Loucy (cell line): ENCODE results near the gene OR4K1.

Source experiments
- CTCF ChIP-seq: fragments of 200-600 bp; sonication (generic); conservative IDR thresholded peaks from 2 replicates; pipeline ENCODE4 v1.5.1; 2014; ENCODE audit warnings: mild to moderate bottlenecking, antibody characterized with exemption, low read length
- EZH2phosphoT487 ChIP-seq: fragments of 200-600 bp; IDR thresholded peaks from 2 replicates; pipeline ENCODE4 v1.6.1; 2018; ENCODE audit warnings: antibody characterized with exemption, mild to moderate bottlenecking, moderate library complexity, borderline replicate concordance

DNA sequence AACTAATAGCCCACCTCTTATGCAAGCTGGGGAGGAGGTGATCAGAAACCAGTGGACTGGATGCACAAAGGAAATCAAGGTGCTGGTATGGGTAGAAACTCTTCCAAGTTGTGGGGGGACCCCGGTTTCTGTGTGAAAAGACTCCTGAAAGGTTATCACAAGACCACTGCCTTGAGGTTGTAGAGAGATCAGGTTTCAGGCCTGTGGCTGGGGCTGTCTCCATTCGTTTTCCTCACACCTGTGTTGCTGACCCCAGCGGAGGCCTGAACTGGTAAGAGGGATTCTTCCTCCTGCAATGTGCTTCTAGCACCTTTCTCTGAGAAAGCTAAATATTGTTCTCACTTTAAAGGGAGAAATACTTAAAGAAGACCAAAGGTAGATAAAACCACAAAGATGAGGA lies 19.6 kb upstream of the OR4K1 start:
- TF ChIP-seq CTCF (no peak), EZH2phosphoT487 (no peak)
